Tibial nerve (tissue), 4 donors: ENCODE results near the gene SESN2. TPM values are rescaled to one million over a fixed set of nuclear protein-coding genes. Genes with fewer than 3 reads are reported as not detected.
A peak's percentile ranks its signal among the peaks of the same experiment; 100 is the strongest.

ENCODE experiments used
- DNase-seq, 2 donors: peaks; one replicate each; pipeline ENCODE4 v3.0.0-alpha.2; 2019; ENCODE audit warnings: low spot score in 2 of 2
- H3K27ac ChIP-seq, 4 donors: fragments of 200-600 bp; sonication (generic) in 3 of 4; one replicate each; pipeline ENCODE4 v1.5.1; 2017 to 2019; ENCODE audit warnings: mild to moderate bottlenecking in 1 of 4
- H3K27me3 ChIP-seq, 2 donors: fragments of 200-600 bp; sonication (generic) in 1 of 2; one replicate each; pipeline versions ENCODE4 v1.5.1 to v1.6.0; 2017 to 2019
- H3K36me3 ChIP-seq, 3 donors: fragments of 200-600 bp; sonication (generic); one replicate each; pipeline ENCODE4 v1.5.1; 2018 to 2019
- H3K4me1 ChIP-seq, 4 donors: fragments of 200-600 bp; sonication (generic) in 3 of 4; one replicate each; pipeline ENCODE4 v1.5.1; 2017 to 2019
- H3K4me3 ChIP-seq, 4 donors: fragments of 200-600 bp; sonication (generic) in 3 of 4; one replicate each; pipeline ENCODE4 v1.5.1; 2017 to 2019; ENCODE audit warnings: mild to moderate bottlenecking in 1 of 4, moderate library complexity in 1 of 4
- H3K9me3 ChIP-seq, 4 donors: fragments of 200-600 bp; sonication (generic) in 3 of 4; one replicate each; pipeline ENCODE4 v1.5.1; 2017 to 2019
- EP300 ChIP-seq, 2 donors: sonication (generic); formaldehyde crosslinking; IDR thresholded peaks; one replicate each; pipeline ENCODE4 v1.6.1; 2017; ENCODE audit warnings: antibody characterized with exemption in 2 of 2, mild to moderate bottlenecking in 1 of 2
- POLR2A ChIP-seq, 2 donors: fragments of 450-650 bp; IDR thresholded peaks; one replicate each; pipeline ENCODE4 v1.6.1; 2017; ENCODE audit warnings: antibody characterized with exemption in 2 of 2, mild to moderate bottlenecking in 2 of 2, moderate library complexity in 2 of 2
- WGBS, 2 donors: methylation state at CpG; one replicate each; pipeline ENCODE4 v1.1.5; 2018; 5-methylcytosine and 5-hydroxymethylcytosine counted together
- total RNA-seq, 4 donors: library from RNA; depleted of rRNA; stranded (reverse); fragments of >200 nt; gene quantifications; one replicate each; pipeline ENCODE4 v1.1.0, GENCODE V29; 2016
- TF ChIP-seq, protein P1 (sequence below), 5 experiments: fragments of 200-600 bp in 3 of 5; fragments of 450-650 bp in 2 of 5; sonication (generic) in 3 of 5; IDR thresholded peaks; one replicate each; pipeline ENCODE4 v1.5.1; 2016 to 2019; ENCODE audit warnings: antibody characterized with exemption in 5 of 5, mild to moderate bottlenecking in 3 of 5, moderate library complexity in 2 of 5

SESN2 gene, protein sequence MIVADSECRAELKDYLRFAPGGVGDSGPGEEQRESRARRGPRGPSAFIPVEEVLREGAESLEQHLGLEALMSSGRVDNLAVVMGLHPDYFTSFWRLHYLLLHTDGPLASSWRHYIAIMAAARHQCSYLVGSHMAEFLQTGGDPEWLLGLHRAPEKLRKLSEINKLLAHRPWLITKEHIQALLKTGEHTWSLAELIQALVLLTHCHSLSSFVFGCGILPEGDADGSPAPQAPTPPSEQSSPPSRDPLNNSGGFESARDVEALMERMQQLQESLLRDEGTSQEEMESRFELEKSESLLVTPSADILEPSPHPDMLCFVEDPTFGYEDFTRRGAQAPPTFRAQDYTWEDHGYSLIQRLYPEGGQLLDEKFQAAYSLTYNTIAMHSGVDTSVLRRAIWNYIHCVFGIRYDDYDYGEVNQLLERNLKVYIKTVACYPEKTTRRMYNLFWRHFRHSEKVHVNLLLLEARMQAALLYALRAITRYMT
- 10 to 100 TPM in 1 of 4 donors, 1 to 10 TPM in 3; 6.9 to 16.2 (median 8.9) TPM for total RNA-seq

DNA sequence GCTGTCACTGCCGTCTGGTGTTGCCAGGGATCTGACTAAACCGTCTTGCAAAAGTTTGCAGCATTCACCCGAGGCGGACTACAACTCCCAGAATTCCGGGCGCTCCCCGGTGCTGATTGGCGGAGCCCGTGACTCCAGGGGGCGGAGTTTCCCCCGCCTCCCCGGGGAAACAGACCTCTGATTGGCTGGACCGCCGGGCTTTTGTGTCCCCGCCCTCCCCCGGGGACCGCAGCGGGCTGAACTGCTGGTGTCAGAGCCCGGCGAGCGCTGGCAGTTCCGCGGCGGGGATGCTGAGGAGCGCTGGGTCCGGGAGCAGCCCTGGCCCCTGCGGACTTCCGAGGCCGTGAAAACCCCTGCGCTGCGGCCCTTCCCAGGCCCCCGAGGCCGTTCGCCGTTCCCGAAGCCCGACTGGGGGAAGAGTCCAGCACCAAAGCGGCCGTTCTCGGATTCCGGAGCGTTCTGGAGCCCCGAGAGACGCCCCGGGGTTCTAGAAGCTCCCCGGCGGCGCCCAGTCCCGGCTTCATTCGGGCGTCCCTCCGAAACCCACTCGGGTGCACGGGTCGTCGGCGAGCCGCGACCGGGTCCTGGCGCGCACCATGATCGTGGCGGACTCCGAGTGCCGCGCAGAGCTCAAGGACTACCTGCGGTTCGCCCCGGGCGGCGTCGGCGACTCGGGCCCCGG is at the start of gene SESN2:
Gene SESN2 (plus strand): TSS at position 267 of the 682 bp plus-strand sequence. CDS start 330 bp downstream, at position 597.
- TF ChIP-seq, protein P1, sequence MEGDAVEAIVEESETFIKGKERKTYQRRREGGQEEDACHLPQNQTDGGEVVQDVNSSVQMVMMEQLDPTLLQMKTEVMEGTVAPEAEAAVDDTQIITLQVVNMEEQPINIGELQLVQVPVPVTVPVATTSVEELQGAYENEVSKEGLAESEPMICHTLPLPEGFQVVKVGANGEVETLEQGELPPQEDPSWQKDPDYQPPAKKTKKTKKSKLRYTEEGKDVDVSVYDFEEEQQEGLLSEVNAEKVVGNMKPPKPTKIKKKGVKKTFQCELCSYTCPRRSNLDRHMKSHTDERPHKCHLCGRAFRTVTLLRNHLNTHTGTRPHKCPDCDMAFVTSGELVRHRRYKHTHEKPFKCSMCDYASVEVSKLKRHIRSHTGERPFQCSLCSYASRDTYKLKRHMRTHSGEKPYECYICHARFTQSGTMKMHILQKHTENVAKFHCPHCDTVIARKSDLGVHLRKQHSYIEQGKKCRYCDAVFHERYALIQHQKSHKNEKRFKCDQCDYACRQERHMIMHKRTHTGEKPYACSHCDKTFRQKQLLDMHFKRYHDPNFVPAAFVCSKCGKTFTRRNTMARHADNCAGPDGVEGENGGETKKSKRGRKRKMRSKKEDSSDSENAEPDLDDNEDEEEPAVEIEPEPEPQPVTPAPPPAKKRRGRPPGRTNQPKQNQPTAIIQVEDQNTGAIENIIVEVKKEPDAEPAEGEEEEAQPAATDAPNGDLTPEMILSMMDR (IDR thresholded peaks at IDR 0.05) = peak in 2 of 5 experiments; percentile 11 to 42
- TF ChIP-seq EP300 (IDR thresholded peaks at IDR 0.05) = peak; percentile 68 to 98
- peak; percentile 93 to 99 for TF ChIP-seq POLR2A (IDR thresholded peaks at IDR 0.05)
- Histone ChIP-seq H3K4me1 (peaks cover 0 to 28% (median 16%) of the 10 kb centered on the region in 4 donors), H3K9me3 (no peaks in the 10 kb centered on the region), H3K36me3 (no peaks in the 10 kb centered on the region), H3K27ac (peak within 1 kb of the TSS; percentile 74 to 92 (median 90)), H3K4me3 (peak within 1 kb of the TSS; percentile 68 to 100 (median 94)), H3K27me3 (no peaks in the 10 kb centered on the region)
- 0% methylated on average over 18 to 68 of the region's 76 CpGs for WGBS, 2 donors
- DNase-seq = peak; percentile 99 to 100

DNA sequence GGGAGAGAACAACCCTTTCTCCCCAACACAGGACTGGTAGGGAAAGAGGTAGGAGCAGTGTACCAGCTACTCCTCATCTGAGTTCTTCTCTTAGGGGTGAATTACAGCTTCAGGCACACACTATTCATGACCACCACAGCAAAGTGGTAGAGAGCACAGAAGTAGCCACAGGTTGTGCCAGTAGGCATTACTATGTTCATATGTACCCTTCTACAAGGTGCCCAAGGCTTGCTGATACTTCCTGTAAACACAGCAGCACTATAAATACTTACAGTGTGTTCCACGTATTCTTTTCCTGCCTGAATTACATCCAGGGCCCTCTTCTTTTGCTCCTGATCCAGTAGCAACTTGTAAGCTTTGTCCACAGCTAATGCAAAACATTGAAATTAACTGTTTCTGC is 49.6 kb upstream of the SESN2 start:
- Histone ChIP-seq H3K4me3 (no peak overlapping the region), H3K9me3 (no peaks in the 10 kb centered on the region), H3K27me3 (no peaks in the 10 kb centered on the region), H3K36me3 (peaks cover 0 to 80% (median 0%) of the 10 kb centered on the region in 3 donors), H3K27ac (no peak overlapping the region), H3K4me1 (no peaks in the 10 kb centered on the region)
- TF ChIP-seq, protein P1 (IDR thresholded peaks at IDR 0.05) = no peak
- no peak for DNase-seq
- 62 to 87% methylated on average over 1 of the region's 1 CpG for WGBS, 2 donors

DNA sequence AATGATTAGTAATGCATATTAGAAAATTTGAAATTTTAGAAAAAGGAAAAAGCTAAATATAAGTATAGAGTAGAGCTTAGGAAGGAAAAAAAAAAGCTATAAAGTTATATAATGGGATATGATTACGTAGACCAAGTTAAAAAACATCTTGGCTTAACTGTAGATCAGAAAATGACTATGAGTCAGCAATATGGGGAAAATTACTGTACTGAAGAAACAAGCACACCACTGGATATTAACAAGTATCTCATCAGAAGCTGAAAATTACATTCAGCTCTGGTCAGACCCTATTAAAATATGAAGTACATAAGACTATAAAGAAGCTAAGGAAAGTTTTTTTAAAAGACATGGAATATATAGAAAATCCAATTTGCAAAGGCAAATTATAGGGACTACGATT is 46.0 kb upstream of the SESN2 start:
- Histone ChIP-seq H3K27ac (no peak overlapping the region), H3K36me3 (peaks cover 0 to 56% (median 0%) of the 10 kb centered on the region in 3 donors), H3K27me3 (no peaks in the 10 kb centered on the region), H3K4me1 (no peaks in the 10 kb centered on the region), H3K4me3 (no peak overlapping the region), H3K9me3 (no peaks in the 10 kb centered on the region)
- 86 to 90% methylated on average over 2 of the region's 2 CpGs for WGBS, 2 donors
- TF ChIP-seq EP300 (IDR thresholded peaks at IDR 0.05) = no peak
- TF ChIP-seq POLR2A (IDR thresholded peaks at IDR 0.05) = no peak
- TF ChIP-seq, protein P1 (IDR thresholded peaks at IDR 0.05) = no peak
- DNase-seq = no peak

DNA sequence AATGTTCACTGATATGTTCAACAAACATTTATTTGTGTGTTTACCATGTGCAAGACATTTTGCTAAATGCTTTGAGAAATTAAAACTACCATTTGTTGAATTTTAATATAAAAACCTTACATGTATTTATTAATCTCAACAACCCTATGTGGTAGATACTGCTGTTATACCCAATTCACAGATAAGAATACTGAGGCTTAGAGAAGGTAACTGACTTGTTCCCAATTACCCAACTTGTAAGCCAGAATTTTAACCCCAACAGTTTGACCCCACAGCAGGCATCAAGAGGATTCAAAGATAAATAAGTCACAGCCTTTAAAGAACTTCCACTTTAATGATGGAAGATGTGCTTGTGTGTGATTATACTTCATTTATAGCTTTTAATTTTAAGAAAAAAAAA is 30.2 kb upstream of the SESN2 start:
- Histone ChIP-seq H3K27me3 (no peaks in the 10 kb centered on the region), H3K4me1 (peaks cover 0 to 34% (median 14%) of the 10 kb centered on the region in 4 donors), H3K36me3 (peaks cover 0 to 66% (median 4%) of the 10 kb centered on the region in 3 donors), H3K9me3 (no peaks in the 10 kb centered on the region), H3K27ac (no peak overlapping the region), H3K4me3 (no peak overlapping the region)
- no peak for DNase-seq
- no peak for TF ChIP-seq POLR2A (IDR thresholded peaks at IDR 0.05)
- TF ChIP-seq, protein P1 (IDR thresholded peaks at IDR 0.05) = no peak
- TF ChIP-seq EP300 (IDR thresholded peaks at IDR 0.05) = no peak

DNA sequence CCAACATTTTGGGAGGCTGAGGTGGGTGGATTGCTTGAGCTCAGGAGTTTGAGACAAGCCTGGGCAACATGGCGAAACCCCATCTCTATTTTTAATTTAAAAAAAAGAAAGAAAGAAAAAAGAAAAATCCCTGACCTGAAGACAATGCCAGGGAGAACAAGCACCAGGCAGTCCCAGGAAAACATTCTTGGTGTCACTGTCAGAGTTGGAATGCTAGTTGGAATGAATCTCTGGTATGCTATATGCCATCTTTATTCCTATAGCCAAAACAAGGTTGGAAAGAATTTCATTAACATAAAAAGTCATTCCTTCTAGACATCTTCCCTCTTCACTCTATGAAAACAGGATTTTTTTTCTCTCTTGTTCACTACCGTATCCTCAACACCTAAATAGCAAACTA is 29.3 kb upstream of the SESN2 start:
- Histone ChIP-seq H3K9me3 (no peaks in the 10 kb centered on the region), H3K4me3 (no peak overlapping the region), H3K27ac (no peak overlapping the region), H3K4me1 (peaks cover 0 to 39% (median 15%) of the 10 kb centered on the region in 4 donors), H3K27me3 (no peaks in the 10 kb centered on the region), H3K36me3 (peaks cover 0 to 57% (median 4%) of the 10 kb centered on the region in 3 donors)
- no peak for DNase-seq
- 76 to 84% methylated on average over 2 of the region's 2 CpGs for WGBS, 2 donors
- no peak for TF ChIP-seq EP300 (IDR thresholded peaks at IDR 0.05)
- TF ChIP-seq POLR2A (IDR thresholded peaks at IDR 0.05) = no peak
- TF ChIP-seq, protein P1 (IDR thresholded peaks at IDR 0.05) = no peak
